PFSK-1 (cell line): Measurements from ENCODE around the gene NUDT3.

Experiments
- FOXP2 ChIP-seq: optimal IDR thresholded peaks from 2 replicates; pipeline ENCODE3; 2011; ENCODE audit warnings: borderline replicate concordance, control low read depth, inconsistent platforms; ENCODE audit not compliant: insufficient read depth; ENCODE audit errors: extremely low read length, extremely low read depth
- POLR2AphosphoS5 ChIP-seq: IDR thresholded peaks from 2 replicates; pipeline ENCODE4 v1.6.1; 2012; ENCODE audit warnings: low read depth, mild to moderate bottlenecking, control low read depth, low read length, moderate library complexity

GRCh38 chr6:34386316-34387137, 5.9 kb downstream of the NUDT3 start:
- TF ChIP-seq POLR2AphosphoS5 (no peak), FOXP2 (no peak)
